GM12872 (cell line): ENCODE data around the gene ELF3.

Source experiments
- CTCF ChIP-seq: IDR thresholded peaks from 3 replicates; pipeline ENCODE4 v1.5.1; 2011; ENCODE audit warnings: low read depth, mild to moderate bottlenecking, low read length, moderate library complexity; ENCODE audit not compliant: insufficient read depth

The ELF3 gene

GRCh38 chr1:202045705-202046104 lies 35.3 kb downstream of the ELF3 start:
- TF ChIP-seq CTCF, result no peak

- no peak for TF ChIP-seq CTCF
Measured at GRCh38 chr1:202046227-202046626, 35.8 kb downstream of the ELF3 start.

GRCh38 chr1:202046748-202047708 lies 36.6 kb downstream of the ELF3 start:
- no peak for TF ChIP-seq CTCF

- no peak for TF ChIP-seq CTCF
Measured at GRCh38 chr1:202047977-202048376, 37.6 kb downstream of the ELF3 start.

GRCh38 chr1:202049129-202049528 lies 38.7 kb downstream of the ELF3 start:
- no peak for TF ChIP-seq CTCF

GRCh38 chr1:202054094-202054493 lies 43.7 kb downstream of the ELF3 start:
- no peak for TF ChIP-seq CTCF

GRCh38 chr1:202056644-202057334 lies 46.4 kb downstream of the ELF3 start:
- TF ChIP-seq CTCF, result no peak
